ENCODE measurements around the gene EXOC6. TPM values are rescaled to one million over a fixed set of nuclear protein-coding genes. Genes with fewer than 3 reads are reported as not detected.

The EXOC6 gene
- total RNA-seq, 2 experiments from 2014 or later: 9.4 to 9.9 TPM

GRCh38 chr10:92826061-92826460, 22.3 kb upstream of the EXOC6 start:
- Mint-ChIP-seq H3K4me1 (peaks cover 18% of the 10 kb centered on the region), H3K27ac (no peak overlapping the region)
- CTCF ChIA-PET: no interaction called here

GRCh38 chr10:92826504-92826903, 21.8 kb upstream of the EXOC6 start:
- H3K4me3 Mint-ChIP-seq: no peak overlapping the region
- peaks cover 19% of the 10 kb centered on the region for H3K4me1 Mint-ChIP-seq
- no peak for DNase-seq
- ChIA-PET POLR2A (no interaction called here), CTCF (no interaction called here)
- H3K9me3 Mint-ChIP-seq: peaks cover 2% of the 10 kb centered on the region
- peaks cover 4% of the 10 kb centered on the region for H3K27me3 Mint-ChIP-seq
- H3K36me3 Mint-ChIP-seq (ENCODE audit: low read depth): no peaks in the 10 kb centered on the region
- H3K27ac Mint-ChIP-seq: no peak overlapping the region

More at GRCh38 chr10:92826061-92826460, 22.3 kb upstream of the EXOC6 start:
- H3K36me3 Mint-ChIP-seq (ENCODE audit: low read depth): no peaks in the 10 kb centered on the region
- no peak overlapping the region for H3K4me3 Mint-ChIP-seq
- peaks cover 4% of the 10 kb centered on the region for H3K27me3 Mint-ChIP-seq
- POLR2A ChIA-PET: no interaction called here
- no peak for DNase-seq
- H3K9me3 Mint-ChIP-seq: peaks cover 2% of the 10 kb centered on the region

- POLR2A ChIA-PET: no interaction called here
- peaks cover 13% of the 10 kb centered on the region for H3K4me1 Mint-ChIP-seq
- H3K27ac Mint-ChIP-seq: no peak overlapping the region
- H3K27me3 Mint-ChIP-seq: peaks cover 4% of the 10 kb centered on the region
- DNase-seq: no peak
- H3K4me3 Mint-ChIP-seq: no peak overlapping the region
- peaks cover 2% of the 10 kb centered on the region for H3K9me3 Mint-ChIP-seq
- CTCF ChIA-PET: interaction anchor here (9.3 kb wide), 1 partner anchor 16 kb away, joined by 99 read pairs; the partner anchor contains the start of gene EXOC6
- H3K36me3 Mint-ChIP-seq (ENCODE audit: low read depth): no peaks in the 10 kb centered on the region
Observed at GRCh38 chr10:92829042-92829785, 19.1 kb upstream of the EXOC6 start.

- DNase-seq: no peak
- Mint-ChIP-seq H3K36me3 (ENCODE audit: low read depth) (no peaks in the 10 kb centered on the region), H3K9me3 (peaks cover 2% of the 10 kb centered on the region), H3K4me1 (peaks cover 13% of the 10 kb centered on the region), H3K4me3 (no peak overlapping the region), H3K27me3 (peaks cover 4% of the 10 kb centered on the region), H3K27ac (no peak overlapping the region)
- POLR2A ChIA-PET: interaction anchor here (1.0 kb wide), 1 partner anchor 19 kb away, joined by 3 read pairs; the partner anchor contains the start of gene EXOC6
- CTCF ChIA-PET: interaction anchor here (9.3 kb wide), 1 partner anchor 16 kb away, joined by 99 read pairs; the partner anchor contains the start of gene EXOC6
Observed at GRCh38 chr10:92829786-92830377, 18.4 kb upstream of the EXOC6 start.

GRCh38 chr10:92830478-92831389, 17.6 kb upstream of the EXOC6 start:
- Mint-ChIP-seq H3K4me1 (peaks cover 13% of the 10 kb centered on the region), H3K9me3 (peaks cover 2% of the 10 kb centered on the region), H3K27me3 (peaks cover 2% of the 10 kb centered on the region), H3K4me3 (peak overlapping the region; percentile 60), H3K27ac (peak overlapping the region; percentile 58), H3K36me3 (ENCODE audit: low read depth) (no peaks in the 10 kb centered on the region)
- POLR2A ChIA-PET: interaction anchor here (1.0 kb wide), 1 partner anchor 18 kb away, joined by 3 read pairs; the partner anchor contains the start of gene EXOC6
- CTCF ChIA-PET: interaction anchor here (9.3 kb wide), 1 partner anchor 15 kb away, joined by 99 read pairs; the partner anchor contains the start of gene EXOC6
- DNase-seq: peak; percentile 30

- Mint-ChIP-seq H3K9me3 (peaks cover 2% of the 10 kb centered on the region), H3K27ac (no peak overlapping the region), H3K27me3 (peaks cover 2% of the 10 kb centered on the region), H3K4me3 (no peak overlapping the region), H3K36me3 (ENCODE audit: low read depth) (no peaks in the 10 kb centered on the region), H3K4me1 (peaks cover 11% of the 10 kb centered on the region)
- CTCF ChIA-PET: interaction anchor here (9.3 kb wide), 1 partner anchor 13 kb away, joined by 99 read pairs; the partner anchor contains the start of gene EXOC6
- DNase-seq: no peak
- POLR2A ChIA-PET: interaction anchor here (1.0 kb wide), 1 partner anchor 30 kb away, joined by 3 read pairs; no protein-coding TSS in a partner anchor
Observed at GRCh38 chr10:92832121-92832520, 16.2 kb upstream of the EXOC6 start.

- ChIA-PET POLR2A (interaction anchor here (1.0 kb wide), 2 partner anchors 16 to 31 kb away, joined by 3 read pairs; no protein-coding TSS in a partner anchor), CTCF (interaction anchor here (9.3 kb wide), 1 partner anchor 12 kb away, joined by 99 read pairs; the partner anchor contains the start of gene EXOC6)
- peaks cover 2% of the 10 kb centered on the region for H3K9me3 Mint-ChIP-seq
- peaks cover 11% of the 10 kb centered on the region for H3K4me1 Mint-ChIP-seq
- no peak overlapping the region for H3K4me3 Mint-ChIP-seq
- H3K27me3 Mint-ChIP-seq: peaks cover 2% of the 10 kb centered on the region
- no peak overlapping the region for H3K27ac Mint-ChIP-seq
- no peaks in the 10 kb centered on the region for H3K36me3 Mint-ChIP-seq (ENCODE audit: low read depth)
- no peak for DNase-seq
Observed at GRCh38 chr10:92832998-92833650, 15.2 kb upstream of the EXOC6 start.

GRCh38 chr10:92834331-92834730, 14.0 kb upstream of the EXOC6 start:
- Mint-ChIP-seq H3K9me3 (peaks cover 2% of the 10 kb centered on the region), H3K27ac (no peak overlapping the region), H3K36me3 (ENCODE audit: low read depth) (no peaks in the 10 kb centered on the region), H3K4me1 (peaks cover 11% of the 10 kb centered on the region), H3K27me3 (peaks cover under 1% of the 10 kb centered on the region), H3K4me3 (no peak overlapping the region)
- ChIA-PET POLR2A (interaction anchor here (0.7 kb wide), 1 partner anchor 43 kb away, joined by 3 read pairs; no protein-coding TSS in a partner anchor), CTCF (interaction anchor here (9.3 kb wide), 1 partner anchor 11 kb away, joined by 99 read pairs; the partner anchor contains the start of gene EXOC6)
- DNase-seq: no peak

GRCh38 chr10:92834986-92835385, 13.3 kb upstream of the EXOC6 start:
- Mint-ChIP-seq H3K27me3 (no peaks in the 10 kb centered on the region), H3K9me3 (peaks cover 2% of the 10 kb centered on the region), H3K4me1 (peaks cover 10% of the 10 kb centered on the region), H3K36me3 (ENCODE audit: low read depth) (no peaks in the 10 kb centered on the region), H3K27ac (no peak overlapping the region), H3K4me3 (no peak overlapping the region)
- no peak for DNase-seq
- CTCF ChIA-PET: interaction anchor here (0.6 to 9.3 kb wide), 2 partner anchors 11 to 17 kb away, joined by 3 to 99 read pairs; partner anchors contain the start of gene EXOC6
- POLR2A ChIA-PET: interaction anchor here (1.4 kb wide), 1 partner anchor 13 kb away, joined by 3 read pairs; the partner anchor contains the start of gene EXOC6

GRCh38 chr10:92837456-92837855, 10.9 kb upstream of the EXOC6 start:
- ChIA-PET POLR2A (interaction anchor here (1.2 to 1.3 kb wide), 2 partner anchors 9 to 11 kb away, joined by 5 to 8 read pairs; partner anchors contain the start of gene EXOC6), CTCF (interaction anchor here (0.9 to 9.3 kb wide), 2 partner anchors 8 to 28 kb away, joined by 3 to 99 read pairs; partner anchors contain the start of gene EXOC6)
- Mint-ChIP-seq H3K27me3 (no peaks in the 10 kb centered on the region), H3K9me3 (no peaks in the 10 kb centered on the region), H3K4me1 (no peaks in the 10 kb centered on the region), H3K27ac (no peak overlapping the region), H3K36me3 (ENCODE audit: low read depth) (no peaks in the 10 kb centered on the region), H3K4me3 (no peak overlapping the region)
- no peak for DNase-seq

GRCh38 chr10:92839191-92840085, 8.9 kb upstream of the EXOC6 start:
- Mint-ChIP-seq H3K9me3 (no peaks in the 10 kb centered on the region), H3K4me1 (peaks cover 4% of the 10 kb centered on the region), H3K27ac (no peak overlapping the region), H3K27me3 (no peaks in the 10 kb centered on the region), H3K36me3 (ENCODE audit: low read depth) (no peaks in the 10 kb centered on the region), H3K4me3 (no peak overlapping the region)
- POLR2A ChIA-PET: interaction anchor here (1.4 kb wide), 1 partner anchor 9 kb away, joined by 5 read pairs; the partner anchor contains the start of gene EXOC6
- peak; percentile 55 for DNase-seq
- CTCF ChIA-PET: interaction anchor here (0.6 to 1.3 kb wide), 5 partner anchors 8 to 238 kb away, joined by 3 to 9 read pairs (median 5); partner anchors contain the start of gene EXOC6

Data from activated CD4-positive, alpha-beta memory T cell treated with anti-CD3 and anti-CD28 coated beads, Interleukin-2, amount 10 ng/mL, durations not matched to agents 7 days and 5 days (primary cell).